B cell (primary cell): ENCODE results near the gene TNKS1BP1. TPM values are rescaled to one million over a fixed set of nuclear protein-coding genes. Genes with fewer than 3 reads are reported as not detected.

Source experiments
- ATAC-seq: fragments of 200-7000 bp; cut with Tn5 transposase; one replicate; pipeline ENCODE4 v1.10.0; 2021; ENCODE audit warnings: low read depth, mild to moderate bottlenecking, moderate number of reproducible peaks, moderate library complexity
- CTCF ChIA-PET: fragments of 350-600 bp; sonication (Branson Sonifier 250); formaldehyde crosslinking; loops from one replicate; lab custom pipeline; 2021; ENCODE audit warnings: antibody characterized with exemption, inconsistent platforms; lab: Charles Lee
- POLR2A ChIA-PET: fragments of 350-600 bp; sonication (Branson Sonifier 250); formaldehyde crosslinking; loops from one replicate; lab custom pipeline; 2021; ENCODE audit warnings: antibody characterized with exemption; lab: Charles Lee
- DNase-seq: peaks from one replicate; pipeline ENCODE4 v3.0.0; 2013
- H2AFZ ChIP-seq: 2 replicates; pipeline ENCODE4 v1.6.1; 2012; ENCODE audit warnings: mild to moderate bottlenecking, low read depth, low read length; ENCODE audit not compliant: insufficient read depth, poor library complexity, severe bottlenecking
- H3K27ac ChIP-seq, 2 donors: 1 replicate in 1 of 2; 2 replicates in 1 of 2; pipeline ENCODE4 v1.5.1; 2012 to 2013; ENCODE audit warnings: low read length in 2 of 2, mild to moderate bottlenecking in 2 of 2, moderate library complexity in 1 of 2
- H3K27me3 ChIP-seq, 4 experiments: fragments of 200-600 bp in 1 of 4; sonication (generic) in 1 of 4; replicated peaks in 1 of 4; 1 replicate in 2 of 4; 2 replicates in 2 of 4; pipeline versions ENCODE4 v1.6.1 to v1.7.0; 2013 to 2016; ENCODE audit warnings: low read length in 3 of 4, mild to moderate bottlenecking in 2 of 4, mixed read lengths in 1 of 4, moderate library complexity in 1 of 4; ENCODE audit not compliant: insufficient read depth in 4 of 4, control insufficient read depth in 3 of 4; ENCODE audit errors: control extremely low read depth in 1 of 4
- H3K36me3 ChIP-seq, 2 experiments: replicated peaks in 1 of 2; 1 replicate in 1 of 2; 2 replicates in 1 of 2; pipeline versions ENCODE4 v1.6.1 to v1.7.1; 2013; ENCODE audit warnings: low read length in 1 of 2; ENCODE audit not compliant: insufficient read depth in 2 of 2, control insufficient read depth in 1 of 2; ENCODE audit errors: control extremely low read depth in 1 of 2, extremely low read depth in 1 of 2
- H3K4me1 ChIP-seq, 2 donors: fragments of 200-600 bp in 1 of 2; sonication (generic) in 1 of 2; 1 replicate in 1 of 2; 2 replicates in 1 of 2; pipeline versions ENCODE4 v1.5.1 to v1.6.1; 2013 to 2017; ENCODE audit warnings: low read length in 2 of 2; ENCODE audit not compliant: control insufficient read depth in 2 of 2, insufficient read depth in 2 of 2
- H3K4me2 ChIP-seq: replicated peaks from 2 replicates; pipeline ENCODE3; 2012; ENCODE audit warnings: mild to moderate bottlenecking, low read depth, low read length; ENCODE audit not compliant: poor library complexity, severe bottlenecking
- H3K4me3 ChIP-seq, 5 experiments: fragments of 200-600 bp in 1 of 5; sonication (generic) in 1 of 5; 1 replicate in 3 of 5; 2 replicates in 2 of 5; pipeline versions ENCODE4 v1.5.1 to v1.7.0; 2011 to 2016; ENCODE audit warnings: low read length in 4 of 5, mild to moderate bottlenecking in 4 of 5, low read depth in 2 of 5, control low read depth in 1 of 5, moderate library complexity in 1 of 5; ENCODE audit not compliant: insufficient read depth in 1 of 5; ENCODE audit errors: control extremely low read depth in 1 of 5, extremely low read depth in 1 of 5
- H3K79me2 ChIP-seq: fragments of 200-600 bp; sonication (generic); one replicate; pipeline ENCODE4 v1.6.0; 2016; ENCODE audit warnings: low read length; ENCODE audit not compliant: control insufficient read depth, insufficient read depth
- H3K9ac ChIP-seq: fragments of 200-600 bp; sonication (generic); 2 replicates; pipeline ENCODE4 v1.6.1; 2017; ENCODE audit warnings: mild to moderate bottlenecking, low read length, moderate library complexity
- H3K9me3 ChIP-seq, 3 donors: one replicate each; pipeline versions ENCODE4 v1.6.1 to v1.7.1; 2013; ENCODE audit warnings: low read length in 2 of 3; ENCODE audit not compliant: control insufficient read depth in 2 of 3, insufficient read depth in 1 of 3; ENCODE audit errors: control extremely low read depth in 1 of 3
- H4K20me1 ChIP-seq: 2 replicates; pipeline ENCODE4 v1.6.0; 2012; ENCODE audit warnings: mild to moderate bottlenecking, low read length; ENCODE audit not compliant: insufficient read depth, control insufficient read depth, poor library complexity, severe bottlenecking
- H3K27ac Mint-ChIP-seq: one replicate; pipeline ENCODE4 v1.8.0; 2021; ENCODE audit warnings: mixed read lengths
- H3K27me3 Mint-ChIP-seq: one replicate; pipeline ENCODE4 v1.8.0; 2021; ENCODE audit warnings: mixed read lengths
- H3K4me1 Mint-ChIP-seq: one replicate; pipeline ENCODE4 v1.8.0; 2021; ENCODE audit warnings: mixed read lengths
- H3K4me3 Mint-ChIP-seq: one replicate; pipeline ENCODE4 v1.8.0; 2021; ENCODE audit warnings: mixed read lengths
- H3K9me3 Mint-ChIP-seq: one replicate; pipeline ENCODE4 v1.8.0; 2022; ENCODE audit warnings: mixed read lengths; ENCODE audit not compliant: insufficient read depth
- EZH2 ChIP-seq: IDR thresholded peaks from 2 replicates; pipeline ENCODE4 v1.6.1; 2012; ENCODE audit warnings: borderline replicate concordance, low read depth, mild to moderate bottlenecking, moderate library complexity, low read length; ENCODE audit not compliant: insufficient read depth, poor library complexity, severe bottlenecking
- WGBS: methylation state at CpG from one replicate; pipeline ENCODE4 v1.1.5; 2013; ENCODE audit warnings: missing lambda C conversion rate; ENCODE audit not compliant: insufficient coverage; 5-methylcytosine and 5-hydroxymethylcytosine counted together
- intact Hi-C: fragments of 100-400 bp; cut with micrococcal nuclease; formaldehyde crosslinking; loops from one replicate; pipeline ENCODE4 v1.10.0; 2022
- polyA plus RNA-seq: library from polyadenylated mRNA; depleted of rRNA; stranded (reverse); fragments of >200 nt; gene quantifications from 2 replicates; pipeline ENCODE4 v1.2.3, GENCODE V29; 2012
- total RNA-seq, 2 donors: library from RNA; stranded (reverse); fragments of 120-200 nt in 1 of 2; gene quantifications; 1 replicate in 1 of 2; 2 replicates in 1 of 2; pipeline versions ENCODE4 v1.2.3 to v1.2.4, GENCODE V29; 2013 to 2022
- TF ChIP-seq, protein P1 (sequence below): fragments of 200-600 bp; IDR thresholded peaks from one replicate; pipeline ENCODE4 v1.8.0; 2022; ENCODE audit warnings: antibody characterized with exemption, mild to moderate bottlenecking

The TNKS1BP1 gene
- total and polyA plus RNA-seq, 2 donors (not counting 1 experiment from before 2014, with no cell fraction given): 2.2 to 12.2 TPM

DNA sequence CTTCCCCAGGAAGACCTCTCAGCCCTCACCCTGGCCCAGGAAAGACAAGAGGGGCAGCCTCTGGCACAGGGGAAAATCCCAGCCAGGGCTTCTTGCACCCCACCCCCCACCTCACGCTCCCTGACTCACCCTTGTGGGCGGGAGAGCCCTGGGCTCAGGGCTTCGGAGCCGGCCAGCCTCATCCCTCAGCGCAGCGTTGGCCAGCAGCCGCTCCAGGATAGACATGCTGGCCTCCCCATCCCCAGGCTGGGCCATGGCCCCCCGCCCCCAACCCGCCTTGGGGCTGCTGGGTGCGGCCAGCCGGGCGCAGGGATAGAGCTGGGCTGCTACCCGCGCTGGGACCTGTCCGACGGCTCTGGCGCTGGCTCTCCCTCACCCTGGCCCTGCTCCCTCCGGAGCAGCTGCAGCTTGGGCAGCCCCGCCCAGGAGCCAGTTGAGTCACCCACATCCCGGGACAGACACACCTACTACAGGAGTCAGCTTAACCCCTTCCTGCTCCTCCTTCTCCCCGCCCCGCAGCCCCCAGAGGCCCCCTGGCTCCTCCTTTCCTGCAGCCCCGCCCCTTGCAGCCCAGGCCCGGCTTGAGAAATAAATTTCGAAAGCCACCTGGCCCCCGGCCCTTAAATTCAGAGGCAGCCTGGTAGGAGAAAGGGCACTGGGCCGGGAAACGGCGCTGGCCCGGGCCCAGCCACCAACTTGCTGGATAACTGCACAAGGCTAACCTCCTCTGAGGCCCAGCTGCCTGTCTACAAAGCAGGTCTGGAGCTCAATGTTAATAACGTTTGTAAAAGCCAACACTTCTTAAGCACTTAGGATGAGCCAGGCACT lies 13.4 kb downstream of the TNKS1BP1 start:
- no peak for TF ChIP-seq EZH2
- TF ChIP-seq, protein P1, sequence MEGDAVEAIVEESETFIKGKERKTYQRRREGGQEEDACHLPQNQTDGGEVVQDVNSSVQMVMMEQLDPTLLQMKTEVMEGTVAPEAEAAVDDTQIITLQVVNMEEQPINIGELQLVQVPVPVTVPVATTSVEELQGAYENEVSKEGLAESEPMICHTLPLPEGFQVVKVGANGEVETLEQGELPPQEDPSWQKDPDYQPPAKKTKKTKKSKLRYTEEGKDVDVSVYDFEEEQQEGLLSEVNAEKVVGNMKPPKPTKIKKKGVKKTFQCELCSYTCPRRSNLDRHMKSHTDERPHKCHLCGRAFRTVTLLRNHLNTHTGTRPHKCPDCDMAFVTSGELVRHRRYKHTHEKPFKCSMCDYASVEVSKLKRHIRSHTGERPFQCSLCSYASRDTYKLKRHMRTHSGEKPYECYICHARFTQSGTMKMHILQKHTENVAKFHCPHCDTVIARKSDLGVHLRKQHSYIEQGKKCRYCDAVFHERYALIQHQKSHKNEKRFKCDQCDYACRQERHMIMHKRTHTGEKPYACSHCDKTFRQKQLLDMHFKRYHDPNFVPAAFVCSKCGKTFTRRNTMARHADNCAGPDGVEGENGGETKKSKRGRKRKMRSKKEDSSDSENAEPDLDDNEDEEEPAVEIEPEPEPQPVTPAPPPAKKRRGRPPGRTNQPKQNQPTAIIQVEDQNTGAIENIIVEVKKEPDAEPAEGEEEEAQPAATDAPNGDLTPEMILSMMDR: no peak
- no peak for DNase-seq
- Histone ChIP-seq H4K20me1 (no peaks in the 10 kb centered on the region), H2AFZ (peak overlapping the region; percentile 46), H3K9me3 (no peaks in the 10 kb centered on the region), H3K4me2 (peak overlapping the region; percentile 71), H3K79me2 (no peaks in the 10 kb centered on the region), H3K4me3 (peak overlapping the region in 1 of 5 experiments; percentile 20), H3K27me3 (peaks cover 0 to 9% (median 1%) of the 10 kb centered on the region in 4 experiments), H3K27ac (no peak overlapping the region), H3K4me1 (peaks cover 11% of the 10 kb centered on the region in 2 donors), H3K36me3 (no peaks in the 10 kb centered on the region), H3K9ac (peak overlapping the region; percentile 23)
- CTCF ChIA-PET: no interaction called here
- POLR2A ChIA-PET: no interaction called here
- peaks cover 10% of the 10 kb centered on the region for H3K4me1 Mint-ChIP-seq
- H3K27ac Mint-ChIP-seq: no peak overlapping the region
- ATAC-seq: peak; percentile 54
- intact Hi-C loops: no loop called here
- no peaks in the 10 kb centered on the region for H3K9me3 Mint-ChIP-seq
- 9% methylated on average over 30 of the region's 31 CpGs for WGBS
- no peaks in the 10 kb centered on the region for H3K27me3 Mint-ChIP-seq
- peak overlapping the region; percentile 45 for H3K4me3 Mint-ChIP-seq

DNA sequence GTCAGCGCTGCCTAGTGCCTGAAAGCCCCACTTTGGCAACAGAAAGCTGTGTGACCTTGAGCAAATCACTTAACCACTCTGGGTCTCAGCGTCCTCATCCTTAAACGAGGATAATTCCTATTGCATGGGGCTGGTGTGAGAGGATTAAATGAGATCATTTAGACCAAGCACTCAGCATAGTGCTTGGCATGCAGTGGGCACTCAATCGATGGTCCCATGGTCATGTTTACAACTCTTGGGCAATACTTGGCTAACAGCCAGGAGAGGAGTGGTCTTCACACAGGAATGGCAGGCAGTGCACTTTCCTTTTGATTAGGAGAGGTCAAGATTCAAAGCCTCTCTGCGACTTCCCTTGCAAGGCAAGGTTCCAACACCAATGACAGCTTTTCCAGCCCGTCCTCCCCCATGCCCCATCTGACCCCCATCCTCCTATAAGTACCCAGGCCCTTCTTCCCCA lies 14.1 kb downstream of the TNKS1BP1 start:
- Histone ChIP-seq H4K20me1 (no peaks in the 10 kb centered on the region), H3K9ac (no peak overlapping the region), H3K79me2 (no peaks in the 10 kb centered on the region), H3K4me2 (peak overlapping the region; percentile 71), H3K9me3 (no peaks in the 10 kb centered on the region), H3K27me3 (peaks cover 0 to 9% (median 1%) of the 10 kb centered on the region in 4 experiments), H2AFZ (no peak overlapping the region), H3K4me3 (no peak overlapping the region), H3K36me3 (no peaks in the 10 kb centered on the region), H3K4me1 (peaks cover 11% of the 10 kb centered on the region in 2 donors), H3K27ac (no peak overlapping the region)
- H3K4me1 Mint-ChIP-seq: peaks cover 10% of the 10 kb centered on the region
- H3K4me3 Mint-ChIP-seq: no peak overlapping the region
- ChIA-PET POLR2A (no interaction called here), CTCF (no interaction called here)
- 87% methylated on average over 4 of the region's 6 CpGs for WGBS
- TF ChIP-seq EZH2: no peak
- TF ChIP-seq, protein P1: no peak
- ATAC-seq (no peak), DNase-seq (no peak)
- H3K27ac Mint-ChIP-seq: no peak overlapping the region
- intact Hi-C loops: no loop called here
- no peaks in the 10 kb centered on the region for H3K27me3 Mint-ChIP-seq
- H3K9me3 Mint-ChIP-seq: no peaks in the 10 kb centered on the region
